DMS114 treated with DMSO at 0.1 percent for 48 hours (cell line): Measurements from ENCODE around the gene STAP2.
A peak's percentile ranks its signal among the peaks of the same experiment; 100 is the strongest.
"Not testable (repeated sequence)": the region's sequence is repeated elsewhere in the genome, so short reads cannot be mapped to it uniquely, and the experiment has no call there.

Source experiments
- DNase-seq: peaks from one replicate; lab custom pipeline; 2025; ENCODE audit not compliant: unreplicated experiment; lab: John Stamatoyannopoulos, UW

Gene STAP2

DNA sequence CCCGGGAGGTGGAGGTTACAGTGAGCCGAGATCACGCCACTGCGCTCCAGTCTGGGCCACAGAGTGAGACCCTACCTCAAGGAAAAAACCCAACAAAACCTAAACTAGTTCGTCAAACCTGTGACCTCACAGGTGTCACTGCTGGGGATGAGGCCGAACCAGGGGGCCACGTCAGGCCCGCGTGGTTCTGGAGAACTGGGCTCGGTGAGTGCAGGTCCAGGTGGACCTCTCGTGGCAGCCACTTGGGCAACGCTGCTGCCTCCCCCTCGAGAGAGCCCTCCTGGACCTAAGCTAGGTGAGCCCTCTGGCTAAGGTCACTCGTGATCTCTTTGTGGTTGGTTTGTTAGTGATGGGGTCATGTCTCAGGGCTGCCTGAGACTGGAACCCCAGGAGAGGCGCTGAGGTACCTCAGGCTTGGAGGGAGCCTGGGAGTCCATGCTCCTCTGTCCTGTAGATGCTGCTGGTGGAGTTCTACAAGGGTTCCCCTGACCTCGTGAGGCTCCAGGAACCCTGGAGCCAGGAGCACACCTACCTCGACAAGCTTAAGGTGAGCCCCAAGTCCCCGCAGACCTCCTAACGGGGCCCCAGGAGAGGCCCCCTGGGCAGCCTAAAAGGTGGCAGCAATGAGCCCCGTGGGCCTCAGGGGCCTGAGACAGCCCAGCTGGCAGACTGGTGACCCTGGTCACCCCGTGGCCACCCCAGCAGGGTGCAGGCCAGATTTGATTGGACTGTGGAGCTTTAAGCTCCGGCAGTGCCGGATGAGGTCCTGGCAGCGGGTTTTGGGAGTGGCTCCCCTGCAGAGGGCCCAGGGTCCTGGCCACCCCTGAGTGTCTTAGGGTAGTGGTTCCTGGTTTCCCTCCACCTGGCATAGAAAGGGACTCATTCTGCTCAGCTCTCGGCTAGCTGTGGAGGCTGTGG lies 20.3 kb upstream of the STAP2 start:
- no peak for DNase-seq

GRCh38 chr19:4357921-4358326 lies 19.3 kb upstream of the STAP2 start:
- no peak for DNase-seq

GRCh38 chr19:4357095-4357797 lies 18.6 kb upstream of the STAP2 start:
- DNase-seq, result no peak

DNA sequence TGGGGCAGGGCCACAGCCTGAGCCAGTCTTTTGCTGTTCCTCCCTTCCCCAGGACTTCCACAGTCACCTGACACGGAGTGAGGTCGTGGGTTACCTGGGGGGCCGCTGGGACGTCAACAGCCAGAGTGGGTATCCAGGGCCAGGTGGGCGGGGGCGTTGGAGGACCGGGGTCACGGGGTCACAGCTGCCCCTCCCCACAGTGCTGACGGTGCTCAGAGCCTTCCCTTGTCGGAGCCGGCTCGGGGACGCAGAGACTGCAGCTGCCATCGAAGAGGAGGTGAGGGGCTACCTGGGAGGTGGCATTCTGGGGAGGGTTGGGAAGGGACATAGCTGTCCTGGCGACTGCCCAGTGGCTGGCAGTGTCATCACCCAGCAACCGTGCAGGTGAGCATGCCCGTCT lies 16.3 kb upstream of the STAP2 start:
- no peak for DNase-seq

GRCh38 chr19:4354282-4354681 lies 15.7 kb upstream of the STAP2 start:
- no peak for DNase-seq

GRCh38 chr19:4352701-4353121 lies 14.1 kb upstream of the STAP2 start:
- DNase-seq, result peak; percentile 20

DNA sequence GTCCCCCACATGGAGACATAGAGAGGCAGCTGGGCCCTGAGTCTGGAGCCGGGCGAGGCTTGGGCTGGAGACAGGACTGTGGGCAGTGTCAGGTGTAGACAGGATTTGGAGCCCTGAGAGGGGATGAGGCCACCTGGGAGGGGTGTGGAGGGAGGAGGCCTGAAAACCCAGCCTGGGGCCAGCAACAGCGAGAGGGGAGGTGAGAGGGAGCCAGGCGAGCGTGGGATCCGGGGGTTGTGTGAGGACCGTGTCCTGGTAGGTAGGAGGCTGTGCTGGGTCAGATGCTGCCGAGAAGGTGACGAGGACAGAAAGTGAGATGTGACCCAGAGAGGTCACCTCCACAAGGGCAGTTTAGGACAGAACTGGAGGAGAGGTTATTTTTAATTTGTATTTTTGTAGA lies 12.1 kb upstream of the STAP2 start:
- no peak for DNase-seq

DNA sequence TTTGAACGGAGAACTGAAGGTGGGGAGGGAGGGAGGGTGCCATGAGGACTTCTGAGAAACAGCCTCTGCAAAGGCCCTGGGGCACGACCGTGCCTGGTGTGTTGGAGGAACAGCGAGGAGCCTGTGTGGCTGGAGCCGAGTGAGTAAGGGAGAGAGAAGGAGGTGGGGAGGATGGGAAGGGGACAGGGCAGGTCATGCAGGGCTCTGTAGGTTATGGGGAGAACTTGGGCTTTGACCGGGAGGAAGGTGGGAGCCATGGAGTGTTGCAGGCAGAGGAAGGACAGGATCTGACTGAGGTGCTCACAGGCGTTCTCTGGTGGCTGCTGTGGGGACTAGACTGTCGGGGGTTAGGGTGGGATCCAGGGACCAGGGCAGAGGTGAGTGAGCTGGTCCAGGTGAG lies 11.5 kb upstream of the STAP2 start:
- no peak for DNase-seq

DNA sequence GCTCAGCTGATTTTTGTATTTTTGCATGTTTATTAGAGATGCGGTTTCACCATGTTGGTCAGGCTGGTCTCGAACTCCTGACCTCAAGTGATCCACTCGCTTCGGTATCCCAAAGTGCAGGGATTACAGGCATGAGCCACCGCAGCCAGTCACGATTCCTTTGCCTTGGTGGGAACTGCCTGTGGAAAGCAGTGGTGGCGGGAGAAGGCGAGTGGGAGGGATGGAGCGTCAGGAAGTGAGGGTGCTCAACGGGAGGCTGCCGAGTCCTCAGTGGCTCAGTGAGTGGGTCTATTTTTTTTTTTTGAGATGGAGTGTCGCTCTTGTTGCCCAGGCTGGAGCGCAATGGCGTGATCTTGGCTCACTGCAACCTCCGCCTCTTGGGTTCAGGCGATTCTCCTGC lies 10.6 kb upstream of the STAP2 start:
- DNase-seq, result not testable (repeated sequence)

DNA sequence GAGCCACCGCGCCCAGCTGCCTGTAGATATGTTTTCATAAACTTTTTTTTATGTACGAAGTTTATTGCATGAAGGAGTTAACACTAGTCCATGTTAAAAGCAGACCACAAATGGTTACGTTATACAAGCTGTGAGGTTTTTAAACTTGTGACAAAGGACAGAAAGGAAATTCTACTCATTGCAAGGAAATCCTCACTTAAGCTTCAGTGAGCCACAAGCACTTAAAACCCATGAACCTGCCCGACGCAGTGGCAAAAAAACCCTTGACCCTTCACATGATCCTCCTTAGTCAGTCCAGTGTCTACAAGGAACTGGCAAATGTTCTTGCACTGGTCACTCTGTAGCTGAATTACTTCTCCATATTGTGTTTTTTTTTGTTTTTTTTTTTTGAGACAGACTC lies 8.9 kb upstream of the STAP2 start:
- no peak for DNase-seq

GRCh38 chr19:4346020-4346383 lies 7.4 kb upstream of the STAP2 start:
- no peak for DNase-seq

DNA sequence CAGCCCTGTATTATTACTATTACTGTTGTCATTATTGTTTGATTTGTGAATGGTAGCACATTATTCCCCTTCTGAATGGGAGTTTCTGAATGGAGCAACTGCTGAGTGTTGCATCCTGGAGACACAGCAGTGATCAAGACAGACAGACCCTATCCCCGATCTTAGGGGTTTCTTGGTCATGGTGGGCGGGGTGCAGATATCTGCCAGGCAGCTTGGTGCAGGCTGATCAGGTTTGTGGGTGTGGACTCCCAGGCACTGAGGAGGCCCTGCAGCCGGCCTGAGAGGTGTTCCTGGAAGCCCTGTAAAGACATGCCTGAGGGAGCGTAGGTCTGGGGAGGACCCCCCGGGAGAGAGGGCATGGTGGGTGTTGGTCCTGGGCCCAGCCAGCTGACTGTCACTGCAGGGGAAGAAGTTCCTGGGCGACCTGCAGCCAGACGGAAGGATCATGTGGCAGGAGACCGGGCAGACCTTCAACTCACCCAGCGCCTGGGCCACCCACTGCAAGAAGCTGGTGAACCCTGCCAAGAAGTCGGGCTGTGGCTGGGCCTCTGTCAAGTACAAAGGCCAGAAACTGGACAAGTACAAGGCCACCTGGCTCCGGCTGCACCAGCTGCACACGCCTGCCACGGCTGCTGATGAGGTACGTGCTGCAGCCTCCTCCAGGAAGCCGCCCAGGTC lies 6.9 kb upstream of the STAP2 start:
- no peak for DNase-seq

- DNase-seq, result peak; percentile 42
These were observed 5.0 kb upstream of the STAP2 start, which contains the start of gene MPND for GRCh38 chr19:4343370-4344307. TSS of gene MPND (plus strand) at chr19:4343562. CDS start at chr19:4343594, 32 bp downstream.

- DNase-seq, result peak; percentile 98
These were observed 4.2 kb upstream of the STAP2 start for GRCh38 chr19:4342615-4343369.

DNA sequence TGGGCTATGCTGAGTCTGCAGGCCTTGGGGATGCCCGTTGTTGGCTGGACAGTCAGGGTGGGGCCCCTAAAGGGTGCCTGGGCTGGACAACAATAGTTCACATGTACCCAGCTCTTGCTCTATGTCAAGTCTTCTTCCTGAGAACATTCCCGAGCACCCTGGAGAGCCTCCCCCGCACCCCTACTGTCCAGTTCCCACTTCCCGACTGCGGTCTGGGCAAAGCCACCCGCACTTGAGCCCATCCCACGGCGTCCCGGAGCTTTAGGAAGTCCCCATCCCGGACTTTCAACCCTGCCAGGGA lies 3.6 kb upstream of the STAP2 start:
- DNase-seq, result no peak

GRCh38 chr19:4337906-4338440 lies 654 bp downstream of the STAP2 start:
- no peak for DNase-seq

GRCh38 chr19:4334929-4335570 lies 3.6 kb downstream of the STAP2 start:
- no peak for DNase-seq

DNA sequence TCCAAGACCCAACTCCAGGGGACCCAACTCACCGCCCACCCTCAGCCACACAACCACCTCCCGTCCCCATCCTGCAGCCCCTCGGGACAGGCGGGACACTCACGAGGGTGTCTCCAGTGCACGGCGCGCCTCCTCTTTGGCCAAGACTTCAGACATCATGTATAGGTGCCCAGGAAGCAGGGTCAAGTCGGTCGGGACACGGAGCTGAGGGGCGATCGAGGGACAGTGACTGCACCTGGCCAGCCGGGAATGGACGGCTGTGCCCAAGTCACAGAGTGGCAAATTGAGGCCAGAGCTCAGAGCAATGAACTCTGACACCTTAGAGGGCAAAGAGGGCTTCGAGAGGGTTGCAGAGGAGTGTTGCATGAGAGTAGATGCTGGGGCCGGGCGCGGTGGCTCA lies 8.8 kb downstream of the STAP2 start:
- DNase-seq, result no peak

GRCh38 chr19:4328991-4329681 lies 9.5 kb downstream of the STAP2 start:
- peak; percentile 20 for DNase-seq
